Measurements from ENCODE around the gene SLTM.
"Not testable (repeated sequence)": the region's sequence is repeated elsewhere in the genome, so short reads cannot be mapped to it uniquely, and the experiment has no call there.

Gene SLTM

DNA sequence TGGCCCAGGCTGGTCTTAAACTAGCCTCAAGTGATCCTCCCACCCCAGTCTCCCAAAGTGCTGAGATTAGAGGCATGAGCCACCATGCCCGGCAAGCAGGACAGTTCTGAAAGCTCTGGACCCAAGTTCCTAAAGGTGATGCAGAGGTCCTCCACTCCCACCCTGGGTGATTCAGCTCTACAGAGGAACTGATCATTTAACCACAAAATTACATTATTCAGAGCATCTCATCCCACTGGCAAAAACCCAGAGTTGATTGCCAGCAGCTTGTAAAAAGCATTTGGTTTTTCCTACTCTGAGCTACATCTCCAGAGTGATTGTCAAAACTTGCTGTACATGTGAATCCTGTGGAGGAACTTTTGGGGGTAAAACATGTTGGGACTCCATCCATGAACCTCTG, 60.2 kb downstream of the SLTM start:
- FAIRE-seq: no peak

DNA sequence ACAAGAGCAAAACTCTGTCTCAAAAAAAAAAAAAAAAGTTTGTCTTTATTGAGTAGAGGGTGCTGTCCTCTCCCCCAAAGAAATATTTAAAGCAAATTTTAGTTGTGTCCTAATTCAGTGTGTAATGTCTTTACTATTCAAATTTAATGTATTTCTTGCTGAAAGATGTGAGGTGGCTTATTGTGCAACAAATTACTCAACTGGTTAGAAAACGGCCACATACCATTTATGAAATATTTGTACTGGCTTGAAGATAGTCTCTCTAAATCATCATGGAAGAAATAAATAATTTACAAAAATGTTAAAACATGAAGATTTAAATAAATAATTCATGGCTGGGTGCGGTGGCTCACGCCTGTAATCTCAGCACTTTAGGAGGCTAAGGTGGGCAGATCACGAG, 63.0 kb downstream of the SLTM start:
- no peak for FAIRE-seq

DNA sequence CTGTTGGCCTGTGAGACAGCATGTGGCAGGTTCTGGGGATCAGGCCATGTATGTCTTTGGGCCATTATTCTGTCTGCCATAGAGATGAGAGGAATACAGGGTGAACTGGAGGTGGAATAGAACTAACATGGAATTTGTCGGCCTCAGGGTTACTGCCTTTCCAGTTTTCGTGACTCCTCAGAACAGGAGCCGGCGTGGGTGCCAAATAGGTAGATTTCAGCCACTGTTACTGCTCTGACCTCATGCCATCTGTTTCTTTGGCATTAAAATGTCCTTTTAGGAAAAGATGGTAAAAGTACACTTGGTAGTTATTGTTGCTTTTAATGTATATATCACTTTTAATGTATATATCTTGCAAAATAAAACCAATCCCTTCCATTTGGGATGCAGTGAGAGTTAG, 65.6 kb downstream of the SLTM start:
- FAIRE-seq: no peak

DNA sequence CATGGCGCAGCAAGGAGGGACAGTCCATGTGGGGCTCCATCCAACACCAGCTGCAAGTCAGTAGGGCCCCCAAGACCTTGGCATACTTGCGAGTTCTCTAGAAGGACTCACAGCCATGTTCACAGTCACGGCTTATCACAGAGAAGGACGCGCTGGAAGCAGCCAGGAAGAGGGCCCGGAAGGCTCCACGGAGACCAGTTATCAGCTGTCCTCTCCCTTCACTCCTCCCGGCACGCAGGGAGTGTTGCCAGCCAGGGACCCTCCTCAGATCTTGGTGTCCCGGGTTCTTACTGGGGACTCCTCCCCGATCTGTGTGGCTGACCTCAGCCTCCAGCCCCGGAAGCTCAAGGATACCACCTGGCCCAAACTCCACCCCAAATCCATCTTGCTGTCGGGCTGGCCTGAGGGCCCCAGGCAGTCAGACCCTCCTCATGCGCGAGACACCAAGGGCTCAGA, 68.0 kb downstream of the SLTM start:
- FAIRE-seq: no peak

DNA sequence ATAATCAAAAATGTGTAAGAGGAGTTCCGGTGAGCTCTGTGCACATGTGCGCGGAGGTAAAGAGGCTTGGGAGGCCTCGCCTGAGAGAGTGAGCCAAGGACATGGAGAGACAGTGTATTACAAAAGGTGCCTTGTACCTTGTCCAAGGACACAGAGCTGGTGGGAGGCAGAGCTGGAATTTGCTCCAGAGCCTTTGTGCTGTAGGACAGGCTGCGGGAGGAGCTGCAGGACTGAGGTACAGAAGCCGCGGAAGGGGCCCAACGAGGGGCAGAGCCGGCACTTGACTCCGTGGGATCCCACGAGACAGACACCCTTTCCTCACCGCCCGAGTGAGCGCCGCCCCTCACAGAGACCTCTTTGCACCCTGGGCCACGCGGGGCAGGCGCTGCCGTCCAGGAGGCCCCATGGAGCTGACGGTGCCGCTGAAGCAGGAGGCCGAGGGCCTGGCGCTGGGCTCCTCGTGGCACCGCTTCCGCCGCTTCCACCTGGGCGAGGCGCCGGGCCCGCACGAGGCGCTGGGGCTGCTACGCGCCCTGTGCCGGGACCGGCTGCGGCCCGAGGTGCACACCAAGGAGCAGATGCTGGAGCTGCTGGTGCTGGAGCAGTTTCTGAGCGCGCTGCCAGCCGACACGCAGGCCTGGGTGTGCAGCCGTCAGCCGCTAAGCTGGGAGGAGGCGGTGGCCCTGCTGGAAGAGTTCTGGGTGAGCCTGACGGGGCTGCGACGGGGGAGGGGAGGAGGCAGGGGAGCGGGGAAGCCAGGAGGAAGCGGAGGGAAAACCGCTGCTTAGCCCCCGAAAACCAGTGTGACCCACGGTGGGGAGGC, 68.7 kb downstream of the SLTM start:
- no peak for FAIRE-seq

DNA sequence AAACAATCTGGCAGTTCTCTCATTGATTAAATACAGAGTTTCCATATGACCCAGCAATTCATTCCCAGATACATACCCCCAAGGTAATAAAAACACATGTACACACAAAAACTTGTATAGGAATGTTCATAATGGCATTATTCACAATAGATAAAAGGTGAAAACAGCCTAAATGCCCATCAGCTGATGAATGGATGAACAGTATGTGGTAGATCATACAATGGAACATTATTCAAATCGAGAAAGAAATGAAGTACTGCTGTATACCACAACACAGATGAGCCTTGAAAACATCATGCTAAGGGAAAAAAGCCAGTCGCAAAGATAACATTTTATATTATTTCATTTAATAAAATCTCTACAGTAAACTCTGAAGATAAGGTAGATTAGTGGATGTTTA, 71.2 kb downstream of the SLTM start:
- FAIRE-seq: no peak

DNA sequence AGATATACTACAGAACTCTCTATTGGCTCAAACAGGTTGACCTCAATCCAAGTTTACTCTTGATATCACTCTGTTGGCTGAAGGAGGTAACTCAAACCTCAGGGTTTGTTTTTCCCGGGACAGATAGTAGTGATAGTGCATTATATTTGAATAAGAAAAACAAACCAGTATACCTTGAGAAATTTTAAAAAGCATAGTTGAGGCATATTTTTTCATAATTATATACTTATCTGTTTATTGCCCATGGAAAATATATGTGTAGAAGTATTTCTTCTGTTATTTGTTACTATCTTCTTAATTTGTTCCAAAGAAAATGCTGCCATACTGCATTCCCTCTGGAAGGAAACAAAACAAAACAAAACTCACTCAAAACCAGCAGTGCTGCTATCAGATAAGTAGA, 76.9 kb downstream of the SLTM start:
- FAIRE-seq: not testable (repeated sequence)

DNA sequence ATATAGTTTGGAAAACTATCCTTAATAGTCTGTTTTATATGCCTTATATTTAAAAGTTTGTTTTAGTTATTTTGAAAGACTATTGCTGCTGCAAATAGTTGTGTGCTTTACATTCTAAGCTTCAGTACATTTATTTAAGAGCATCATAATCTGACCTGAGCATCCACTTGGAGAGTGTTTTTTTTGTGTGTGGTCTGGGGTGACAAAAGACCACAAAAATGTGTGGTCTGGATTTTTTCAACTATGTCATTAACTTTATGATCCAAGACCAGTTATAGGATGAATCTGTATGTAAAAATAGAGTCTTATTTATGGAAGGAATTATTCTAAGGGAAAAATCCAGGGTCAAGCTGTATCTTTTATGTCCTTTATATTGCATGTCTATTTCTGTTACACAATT, 77.4 kb downstream of the SLTM start:
- no peak for FAIRE-seq

DNA sequence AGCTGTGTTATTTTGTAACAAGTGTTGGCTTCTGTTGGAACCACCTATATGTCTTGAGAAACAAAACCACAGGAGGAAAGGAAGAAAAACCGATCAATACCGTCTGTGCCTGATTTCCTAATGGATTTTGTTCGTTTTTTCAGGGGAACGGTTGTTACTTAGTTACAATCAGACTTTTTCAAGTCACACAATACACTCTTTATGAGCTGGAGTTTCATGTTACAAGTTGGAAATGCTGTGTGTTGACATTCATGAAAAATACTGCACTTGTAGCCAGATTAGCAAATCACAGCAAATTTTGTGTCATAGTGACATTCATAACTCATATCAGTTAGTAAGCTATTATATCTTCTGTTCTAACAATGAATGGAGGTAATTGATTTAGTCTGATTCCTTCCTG, 78.9 kb downstream of the SLTM start:
- no peak for FAIRE-seq

DNA sequence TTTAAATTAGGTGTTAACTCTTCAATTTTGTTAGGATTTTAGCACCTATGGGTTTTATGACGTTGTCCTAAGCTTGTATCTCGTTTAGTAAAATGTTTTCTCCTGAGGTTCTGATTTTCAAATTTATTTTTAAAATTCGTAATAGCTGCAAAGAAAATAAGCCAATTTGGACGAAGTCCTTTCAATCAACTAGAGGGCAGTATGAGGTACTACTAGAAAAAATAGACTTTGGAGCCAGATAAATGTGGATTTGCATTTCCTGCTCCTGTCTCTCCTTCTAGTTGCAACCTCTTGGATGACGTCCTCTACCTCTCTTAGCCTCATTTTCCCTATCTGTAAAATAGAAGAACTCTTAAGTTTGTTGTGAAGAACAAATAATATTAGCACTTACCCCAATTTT, 81.1 kb downstream of the SLTM start:
- FAIRE-seq: no peak

DNA sequence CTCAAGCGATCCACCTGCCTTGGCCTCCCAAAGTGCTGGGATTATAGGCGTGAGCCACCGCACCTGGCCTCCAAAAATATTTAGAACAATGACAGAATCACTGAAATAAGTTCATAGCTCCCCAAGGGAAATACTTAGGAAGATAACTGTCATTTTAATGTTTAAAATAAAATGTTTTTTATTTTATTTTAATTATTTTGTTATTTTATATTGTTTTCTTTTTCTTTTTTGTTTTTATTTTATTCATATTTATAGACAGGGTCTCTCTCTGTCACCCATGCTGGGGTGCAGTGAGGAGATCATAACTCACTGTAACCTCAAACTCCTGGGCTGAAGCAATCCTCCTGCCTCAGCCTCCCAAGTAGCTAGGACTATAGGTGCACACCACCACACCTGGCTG, 82.3 kb downstream of the SLTM start:
- not testable (repeated sequence) for FAIRE-seq

DNA sequence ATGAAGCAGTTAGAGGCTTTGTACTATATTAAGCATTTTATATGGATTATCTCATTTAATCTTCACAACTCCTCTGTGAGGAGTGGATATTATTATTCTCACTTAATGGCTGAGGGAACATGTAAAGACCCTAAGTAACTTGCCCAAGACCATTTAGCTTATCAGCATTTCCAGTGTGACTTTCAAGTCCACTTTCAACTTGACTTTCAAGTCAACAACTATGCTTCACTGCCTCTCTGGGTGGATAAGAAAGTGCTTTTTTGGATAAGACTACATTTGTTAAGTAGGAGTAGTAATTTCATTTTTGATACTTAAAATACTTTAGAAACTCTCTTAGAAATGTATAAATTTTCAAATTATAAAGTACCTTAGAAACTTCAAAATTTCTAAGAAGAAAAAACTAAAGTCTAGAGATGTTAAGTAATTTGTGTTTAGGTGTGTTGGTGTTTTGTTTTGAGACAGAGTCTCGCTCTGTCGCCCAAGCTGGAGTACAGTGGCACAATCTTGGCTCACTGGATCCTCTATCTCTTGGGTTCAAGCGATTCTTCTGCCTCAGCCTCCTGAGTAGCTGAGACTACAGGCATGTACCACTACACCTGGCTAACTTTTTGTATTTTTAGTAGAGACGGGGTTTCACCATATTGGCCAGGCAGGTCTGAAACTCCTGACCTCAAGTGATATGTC, 90.6 kb downstream of the SLTM start:
- FAIRE-seq: no peak

DNA sequence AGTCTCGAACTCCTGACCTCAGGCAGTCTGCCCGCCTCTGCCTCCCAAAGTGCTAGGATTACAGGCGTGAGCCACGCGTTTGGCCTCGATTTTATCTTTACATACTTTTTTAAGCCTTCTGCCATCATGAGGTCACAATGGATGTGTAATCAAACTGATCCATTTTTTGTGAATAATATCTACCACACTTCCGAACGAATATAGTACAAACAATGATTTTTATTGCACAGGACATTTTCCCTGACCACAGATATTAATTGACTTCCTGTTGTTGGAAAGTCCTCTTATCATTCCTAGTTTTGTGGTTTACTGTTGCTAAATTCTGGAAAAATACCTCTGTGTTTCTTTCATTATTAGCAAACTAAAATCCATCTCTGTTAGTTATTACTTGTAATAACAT, 93.4 kb downstream of the SLTM start:
- FAIRE-seq: no peak

DNA sequence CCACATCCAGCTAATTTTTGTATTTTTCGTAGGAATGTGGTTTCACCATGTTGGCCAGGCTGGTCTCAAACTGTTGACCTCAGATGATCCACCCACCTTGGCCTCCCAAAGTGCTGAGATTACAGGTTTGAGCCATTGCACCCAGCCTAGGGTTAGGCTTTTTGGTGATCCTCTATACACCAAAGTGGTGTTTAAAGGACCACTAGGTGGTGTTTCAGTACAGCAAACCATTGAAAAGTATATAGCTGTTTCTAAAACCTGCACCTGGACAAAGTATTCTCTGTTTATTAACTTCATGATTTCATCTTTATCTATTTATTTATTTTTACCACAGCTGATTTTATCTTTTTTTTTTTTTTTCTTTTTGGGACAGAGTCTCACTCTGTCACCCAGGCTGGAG, 94.0 kb downstream of the SLTM start:
- peak; percentile 91 for FAIRE-seq

DNA sequence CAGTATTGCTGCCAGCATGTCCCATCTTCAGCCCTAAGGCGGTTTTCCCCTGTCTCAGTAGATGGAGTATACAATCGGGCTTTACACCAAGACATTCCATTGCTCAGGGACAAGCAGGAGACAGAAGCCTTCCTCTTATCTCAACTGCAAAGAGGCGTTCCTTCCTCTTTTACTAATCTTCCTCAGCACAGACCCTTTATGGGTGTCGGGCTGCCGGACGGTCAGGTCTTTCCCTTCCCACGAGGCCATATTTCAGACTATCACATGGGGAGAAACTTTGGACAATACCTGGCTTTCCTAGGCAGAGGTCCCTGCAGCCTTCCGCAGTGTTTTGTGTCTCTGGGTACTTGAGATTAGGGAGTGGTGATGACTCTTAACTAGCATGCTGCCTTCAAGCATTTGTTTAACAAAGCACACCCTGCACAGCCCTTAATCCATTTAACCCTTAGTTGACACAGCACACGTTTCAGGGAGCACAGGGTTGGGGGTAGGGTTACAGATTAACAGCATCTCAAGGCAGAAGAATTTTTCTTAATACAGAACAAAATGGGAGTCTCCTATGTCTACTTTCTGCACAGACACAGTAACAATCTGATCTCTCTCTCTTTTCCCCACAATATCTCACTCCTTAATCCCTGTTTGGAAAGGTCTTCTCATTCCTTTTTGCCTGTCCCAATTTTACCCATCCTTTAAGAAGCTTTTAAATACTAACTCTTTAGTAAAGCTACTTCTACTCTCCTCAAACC, 99.6 kb downstream of the SLTM start:
- FAIRE-seq: not testable (repeated sequence)

DNA sequence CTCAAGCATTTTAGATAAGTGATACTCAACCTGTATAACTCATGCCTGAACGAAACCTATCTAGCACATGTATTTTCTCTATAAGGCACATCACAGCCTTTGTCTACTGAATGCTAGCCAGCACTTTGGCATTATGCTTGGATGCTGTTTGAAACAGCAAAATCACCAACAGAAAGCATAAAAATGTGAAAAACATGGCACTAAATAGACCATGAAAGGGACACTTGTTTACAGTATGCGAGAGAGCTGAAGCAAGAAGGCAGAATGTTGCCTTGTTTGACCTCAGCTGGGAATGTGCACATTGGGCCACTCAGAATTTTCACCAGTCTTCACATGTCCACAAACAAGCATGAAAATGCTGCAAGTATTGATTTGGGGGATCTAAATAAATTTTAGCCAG, 102.9 kb downstream of the SLTM start:
- no peak for FAIRE-seq

Data from A204.1 (cell line).